Sciatic nerve (tissue), 2 donors: ENCODE results near the gene FOXF1. TPM values are rescaled to one million over a fixed set of nuclear protein-coding genes. Genes with fewer than 3 reads are reported as not detected.

Source experiments
- ATAC-seq: fragments of 200-7000 bp; cut with Tn5 transposase; one replicate; pipeline ENCODE4 v1.9.1; 2020; ENCODE audit warnings: mild to moderate bottlenecking, moderate library complexity
- DNase-seq: peaks from one replicate; pipeline ENCODE4 v3.0.0-alpha.2; 2020; ENCODE audit warnings: low spot score
- intact Hi-C: fragments of 100-400 bp; cut with DNase I; formaldehyde crosslinking; loops from one replicate; pipeline ENCODE4 v1.14.2; 2022
- total RNA-seq: library from RNA; stranded (reverse); fragmentation: NEBNext Ultra II Directional; extraction: Animal tissue kit (Norgen Biotek cat#: 25700); gene quantifications from one replicate; pipeline ENCODE4 v1.2.1, GENCODE V29; 2021
- donor health status: DM: no; HTN: no; CAD: no.
- donor health status: DM: no; HTN: no; CAD: no.

FOXF1 gene
- total RNA-seq, 1 donor from 2014 or later: 0.45 TPM

GRCh38 chr16:86502856-86503748 is 7.2 kb upstream of the FOXF1 start:
- ATAC-seq: no peak
- DNase-seq: no peak
- intact Hi-C loops: no loop called here

- ATAC-seq: no peak
- no peak for DNase-seq
- intact Hi-C loops: no loop called here
These were observed 6.5 kb upstream of the FOXF1 start for GRCh38 chr16:86503830-86504229.

- no peak for DNase-seq
- ATAC-seq: no peak
- intact Hi-C loops: no loop called here
These were observed 5.8 kb upstream of the FOXF1 start for GRCh38 chr16:86504315-86505184.

GRCh38 chr16:86505185-86505898 is 5.0 kb upstream of the FOXF1 start:
- ATAC-seq (no peak), DNase-seq (no peak)
- intact Hi-C loops: no loop called here

- intact Hi-C loops: no loop called here
- ATAC-seq (no peak), DNase-seq (no peak)
These were observed 4.1 kb upstream of the FOXF1 start for GRCh38 chr16:86505899-86506864.

- ATAC-seq: no peak
- intact Hi-C loops: no loop called here
- DNase-seq: no peak
These were observed 2.9 kb upstream of the FOXF1 start for GRCh38 chr16:86507173-86508027.

- intact Hi-C loops: no loop called here
- ATAC-seq: no peak
- DNase-seq: no peak
These were observed 2.0 kb upstream of the FOXF1 start for GRCh38 chr16:86508028-86508946.

- intact Hi-C loops: no loop called here
- DNase-seq: peak; percentile 72
- ATAC-seq: peak; percentile 61
These were observed 1.2 kb upstream of the FOXF1 start for GRCh38 chr16:86508947-86509758.

- no peak for DNase-seq
- intact Hi-C loops: no loop called here
- no peak for ATAC-seq
These were observed 415 bp upstream of the FOXF1 start for GRCh38 chr16:86509759-86510464.

GRCh38 chr16:86511317-86512161 is 1.2 kb downstream of the FOXF1 start:
- ATAC-seq (no peak), DNase-seq (no peak)
- intact Hi-C loops: no loop called here

- intact Hi-C loops: no loop called here
- ATAC-seq (no peak), DNase-seq (no peak)
These were observed 2.1 kb downstream of the FOXF1 start for GRCh38 chr16:86512301-86512859.

GRCh38 chr16:86512860-86513470 is 2.6 kb downstream of the FOXF1 start:
- no peak for DNase-seq
- intact Hi-C loops: no loop called here
- no peak for ATAC-seq

- intact Hi-C loops: no loop called here
- ATAC-seq (no peak), DNase-seq (no peak)
These were observed 3.3 kb downstream of the FOXF1 start for GRCh38 chr16:86513471-86514277.
